K562 (cell line): ENCODE measurements around the gene NR6A1.

ENCODE experiments used
- CHD1 ChIP-seq: fragments of 200-600 bp; sonication (generic); IDR thresholded peaks from one replicate; pipeline ENCODE4 v1.6.1; 2012; ENCODE audit warnings: mild to moderate bottlenecking, moderate library complexity, low read length, inconsistent platforms
- MXD1 ChIP-seq: fragments of 250-450 bp; sonication (Bioruptor Pico); IDR thresholded peaks from 2 replicates; pipeline ENCODE4 v1.8.0; 2021; ENCODE audit warnings: borderline replicate concordance, mild to moderate bottlenecking, moderate library complexity; ENCODE audit not compliant: poor library complexity, severe bottlenecking
- PURB ChIP-seq: sonication (generic); formaldehyde crosslinking; IDR thresholded peaks from 2 replicates; pipeline ENCODE4 v1.9.0; 2021; ENCODE audit warnings: low read depth, mild to moderate bottlenecking, missing genetic modification reagents
- TAF1 ChIP-seq: IDR thresholded peaks from 2 replicates; pipeline ENCODE4 v1.6.1; 2011; ENCODE audit warnings: mild to moderate bottlenecking, low read length, moderate library complexity; ENCODE audit not compliant: insufficient read depth, control insufficient read depth, severe bottlenecking; ENCODE audit errors: extremely low read depth
- ZEB2 ChIP-seq: fragments of 450-650 bp; IDR thresholded peaks from 2 replicates; pipeline ENCODE4 v1.6.1; 2016
- ZNF407 ChIP-seq: fragments of 450-650 bp; IDR thresholded peaks from 2 replicates; pipeline ENCODE4 v1.6.1; 2016; ENCODE audit warnings: low read depth

- TF ChIP-seq TAF1 (no peak), PURB (CRISPR knock-in tag) (no peak), ZEB2 (no peak), CHD1 (no peak), ZNF407 (no peak), MXD1 (CRISPR knock-in tag) (no peak)
These were observed 13.5 kb downstream of the NR6A1 start for GRCh38 chr9:124757616-124758015.
